ENCODE measurements around the gene ADGRA3. TPM values are rescaled to one million over a fixed set of nuclear protein-coding genes. Genes with fewer than 3 reads are reported as not detected.

ADGRA3 gene
- total RNA-seq, 4 donors from 2014 or later, result 17.8 to 48.8 (median 32.4) TPM

DNA sequence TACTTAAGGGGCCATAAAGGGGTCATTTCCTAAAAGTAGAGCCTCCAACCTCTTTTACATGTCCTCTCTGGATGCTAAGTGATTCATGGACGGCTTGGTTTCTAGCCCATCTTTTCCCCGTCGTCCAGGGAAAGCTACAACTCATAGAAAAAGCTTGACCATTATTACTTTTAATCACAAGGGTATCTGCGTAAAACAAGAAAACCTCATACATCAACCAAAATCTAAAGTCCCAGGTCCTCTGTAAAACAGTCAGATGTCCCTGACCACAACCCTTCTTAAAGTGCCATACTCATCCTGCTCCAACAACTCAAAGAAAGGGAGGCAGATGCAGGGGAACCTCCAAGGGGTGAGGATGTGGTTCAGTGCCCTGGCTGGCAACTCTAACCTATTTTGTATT lies 29.6 kb downstream of the ADGRA3 start:
- Histone ChIP-seq H3K36me3 (no peaks in the 10 kb centered on the region), H3K4me3 (no peak overlapping the region), H3K27ac (no peak overlapping the region), H3K27me3 (no peaks in the 10 kb centered on the region), H3K9me3 (no peaks in the 10 kb centered on the region), H3K4me1 (peaks cover 2 to 40% (median 6%) of the 10 kb centered on the region in 3 donors)
- no peak for TF ChIP-seq CTCF (IDR thresholded peaks at IDR 0.05)
- TF ChIP-seq EP300 (IDR thresholded peaks at IDR 0.05), result no peak
- TF ChIP-seq POLR2A (IDR thresholded peaks at IDR 0.05), result no peak
- TF ChIP-seq POLR2AphosphoS5 (IDR thresholded peaks at IDR 0.05), result no peak
- WGBS, 2 donors (ENCODE audit: low coverage in 1 of 2), result 53 to 63% methylated on average over 3 to 4 of the region's 4 CpGs
- ATAC-seq, result no peak

- TF ChIP-seq POLR2A (IDR thresholded peaks at IDR 0.05), result no peak
- TF ChIP-seq EP300 (IDR thresholded peaks at IDR 0.05), result no peak
- TF ChIP-seq POLR2AphosphoS5 (IDR thresholded peaks at IDR 0.05), result no peak
- no peak for TF ChIP-seq CTCF (IDR thresholded peaks at IDR 0.05)
- H3K27ac ChIP-seq, result no peak overlapping the region
- peak; percentile 40 for ATAC-seq
Measured at GRCh38 chr4:22485737-22486136, 30.1 kb downstream of the ADGRA3 start.

DNA sequence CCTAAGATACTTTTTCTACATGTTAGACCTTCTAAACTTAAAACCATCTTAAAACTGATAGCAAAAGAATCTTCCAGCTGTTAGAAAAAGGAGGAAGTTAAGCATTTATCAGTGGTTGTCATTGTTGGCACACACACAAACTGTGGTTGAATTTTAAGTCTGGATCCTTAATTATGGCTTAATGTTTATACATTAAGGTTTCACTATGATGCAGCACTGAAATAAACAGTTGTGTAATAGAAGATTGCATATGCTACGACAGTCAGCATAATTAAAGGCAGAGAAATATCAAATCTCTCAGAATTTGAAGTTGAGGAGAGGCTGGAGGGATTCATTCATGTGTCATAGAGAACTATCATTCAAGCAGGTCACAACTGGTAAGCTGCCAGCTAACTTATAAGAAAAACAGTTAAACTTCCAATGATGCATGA lies 32.3 kb downstream of the ADGRA3 start:
- 32 to 43% methylated on average over 1 of the region's 1 CpG for WGBS, 2 donors (ENCODE audit: low coverage in 1 of 2)
- H3K27ac ChIP-seq, result no peak overlapping the region
- H3K4me3 ChIP-seq, result no peak overlapping the region
- peaks cover 2 to 40% (median 6%) of the 10 kb centered on the region in 3 donors for H3K4me1 ChIP-seq
- no peaks in the 10 kb centered on the region for H3K36me3 ChIP-seq
- no peaks in the 10 kb centered on the region for H3K9me3 ChIP-seq
- H3K27me3 ChIP-seq, result no peaks in the 10 kb centered on the region
- ATAC-seq, result no peak
- TF ChIP-seq CTCF (IDR thresholded peaks at IDR 0.05) (no peak), EP300 (IDR thresholded peaks at IDR 0.05) (no peak), POLR2A (IDR thresholded peaks at IDR 0.05) (no peak), POLR2AphosphoS5 (IDR thresholded peaks at IDR 0.05) (no peak)

More at GRCh38 chr4:22485737-22486136, 30.1 kb downstream of the ADGRA3 start:
- Histone ChIP-seq H3K4me1 (peaks cover 2 to 40% (median 6%) of the 10 kb centered on the region in 3 donors), H3K36me3 (no peaks in the 10 kb centered on the region), H3K4me3 (no peak overlapping the region), H3K9me3 (no peaks in the 10 kb centered on the region), H3K27me3 (no peaks in the 10 kb centered on the region)
- 24% methylated on average over 4 of the region's 4 CpGs for WGBS, 2 donors (ENCODE audit: low coverage in 1 of 2)

GRCh38 chr4:22482250-22483127 lies 33.4 kb downstream of the ADGRA3 start:
- H3K4me1 ChIP-seq, result peaks cover 2 to 43% (median 6%) of the 10 kb centered on the region in 3 donors
- no peak overlapping the region for H3K4me3 ChIP-seq
- no peak for TF ChIP-seq EP300 (IDR thresholded peaks at IDR 0.05)
- TF ChIP-seq POLR2A (IDR thresholded peaks at IDR 0.05), result no peak
- no peak for TF ChIP-seq POLR2AphosphoS5 (IDR thresholded peaks at IDR 0.05)
- TF ChIP-seq CTCF (IDR thresholded peaks at IDR 0.05), result no peak
- no peak overlapping the region for H3K27ac ChIP-seq
- no peaks in the 10 kb centered on the region for H3K27me3 ChIP-seq
- no peaks in the 10 kb centered on the region for H3K36me3 ChIP-seq
- no peak for ATAC-seq
- no peaks in the 10 kb centered on the region for H3K9me3 ChIP-seq
- WGBS, 2 donors (ENCODE audit: low coverage in 1 of 2), result 50% methylated on average over 1 of the region's 3 CpGs; no CpG with 5 or more reads in 1 of the 2 donors
